Measurements from ENCODE around the gene GSC2. TPM values are rescaled to one million over a fixed set of nuclear protein-coding genes. Genes with fewer than 3 reads are reported as not detected.

Gene GSC2, protein sequence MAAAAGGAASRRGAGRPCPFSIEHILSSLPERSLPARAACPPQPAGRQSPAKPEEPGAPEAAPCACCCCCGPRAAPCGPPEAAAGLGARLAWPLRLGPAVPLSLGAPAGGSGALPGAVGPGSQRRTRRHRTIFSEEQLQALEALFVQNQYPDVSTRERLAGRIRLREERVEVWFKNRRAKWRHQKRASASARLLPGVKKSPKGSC
- 10 to 100 TPM in 1 of 2 donors, not detected in 1; 11.9 TPM for total RNA-seq

DNA sequence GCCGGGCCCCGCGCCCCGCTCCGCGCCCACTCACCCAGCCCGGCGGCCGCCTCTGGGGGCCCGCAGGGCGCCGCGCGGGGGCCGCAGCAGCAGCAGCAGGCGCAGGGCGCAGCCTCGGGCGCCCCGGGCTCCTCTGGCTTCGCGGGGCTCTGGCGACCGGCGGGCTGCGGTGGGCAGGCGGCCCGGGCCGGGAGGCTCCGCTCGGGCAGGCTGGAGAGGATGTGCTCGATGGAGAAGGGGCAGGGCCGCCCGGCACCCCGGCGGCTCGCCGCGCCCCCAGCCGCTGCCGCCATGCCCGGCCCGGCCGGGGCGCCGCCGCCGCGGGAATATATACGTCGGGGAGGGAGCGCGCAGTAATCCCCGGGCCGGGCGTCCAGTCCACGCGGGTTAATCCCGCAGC lies at the start of gene GSC2:
Gene GSC2 (minus strand): TSS at position 302 of the 400 bp plus-strand sequence. CDS start 9 bp downstream, at position 293.
- TF ChIP-seq, protein P1, sequence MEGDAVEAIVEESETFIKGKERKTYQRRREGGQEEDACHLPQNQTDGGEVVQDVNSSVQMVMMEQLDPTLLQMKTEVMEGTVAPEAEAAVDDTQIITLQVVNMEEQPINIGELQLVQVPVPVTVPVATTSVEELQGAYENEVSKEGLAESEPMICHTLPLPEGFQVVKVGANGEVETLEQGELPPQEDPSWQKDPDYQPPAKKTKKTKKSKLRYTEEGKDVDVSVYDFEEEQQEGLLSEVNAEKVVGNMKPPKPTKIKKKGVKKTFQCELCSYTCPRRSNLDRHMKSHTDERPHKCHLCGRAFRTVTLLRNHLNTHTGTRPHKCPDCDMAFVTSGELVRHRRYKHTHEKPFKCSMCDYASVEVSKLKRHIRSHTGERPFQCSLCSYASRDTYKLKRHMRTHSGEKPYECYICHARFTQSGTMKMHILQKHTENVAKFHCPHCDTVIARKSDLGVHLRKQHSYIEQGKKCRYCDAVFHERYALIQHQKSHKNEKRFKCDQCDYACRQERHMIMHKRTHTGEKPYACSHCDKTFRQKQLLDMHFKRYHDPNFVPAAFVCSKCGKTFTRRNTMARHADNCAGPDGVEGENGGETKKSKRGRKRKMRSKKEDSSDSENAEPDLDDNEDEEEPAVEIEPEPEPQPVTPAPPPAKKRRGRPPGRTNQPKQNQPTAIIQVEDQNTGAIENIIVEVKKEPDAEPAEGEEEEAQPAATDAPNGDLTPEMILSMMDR (IDR thresholded peaks at IDR 0.05): no peak
- no peak for TF ChIP-seq POLR2A (IDR thresholded peaks at IDR 0.05)
- no peak for TF ChIP-seq POLR2AphosphoS5 (IDR thresholded peaks at IDR 0.05)
- Histone ChIP-seq H3K36me3 (no peaks in the 10 kb centered on the region), H3K4me3 (peak within 1 kb of the TSS in 1 of 2 donors; percentile 15), H3K9me3 (no peaks in the 10 kb centered on the region), H3K4me1 (replicated peaks) (peaks cover 3% of the 10 kb centered on the region), H3K27ac (no peak within 1 kb of the TSS), H3K27me3 (replicated peaks; ENCODE audit: insufficient read depth) (peaks cover 11% of the 10 kb centered on the region)
- no peak for DNase-seq (ENCODE audit: low spot score)
- under 1% methylated on average over 21 of the region's 59 CpGs for WGBS
- intact Hi-C loops (cut with DNase I): loop anchor here (5.0 to 10.0 kb wide), 2 partner anchors 325 to 482 kb away; partner anchors contain the start of genes CDC45 and UFD1

DNA sequence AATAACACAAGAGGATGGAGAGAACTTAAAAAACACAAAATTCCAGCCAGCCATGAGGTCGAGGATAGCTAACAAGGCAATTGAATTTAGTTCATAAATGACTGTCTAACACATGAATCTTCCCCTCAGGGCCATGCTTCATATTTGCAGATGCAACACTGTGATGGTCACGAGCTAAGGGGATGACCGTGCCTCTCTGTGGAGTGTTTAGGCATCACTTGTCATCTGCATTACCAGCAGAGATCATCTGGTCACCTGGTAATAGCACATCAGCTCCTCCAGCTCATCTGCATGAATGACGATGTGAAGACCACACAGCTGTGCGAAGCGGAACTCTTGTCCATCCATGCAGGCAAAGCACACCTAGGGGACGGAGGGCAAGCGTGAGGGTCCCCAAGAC lies 49.4 kb upstream of the GSC2 start:
- Histone ChIP-seq H3K9me3 (no peaks in the 10 kb centered on the region), H3K4me3 (no peak overlapping the region), H3K27me3 (replicated peaks; ENCODE audit: insufficient read depth) (no peaks in the 10 kb centered on the region), H3K36me3 (no peaks in the 10 kb centered on the region), H3K4me1 (replicated peaks) (no peaks in the 10 kb centered on the region), H3K27ac (no peak overlapping the region)
- no peak for DNase-seq (ENCODE audit: low spot score)
- TF ChIP-seq, protein P1 (IDR thresholded peaks at IDR 0.05): no peak
- TF ChIP-seq POLR2AphosphoS5 (IDR thresholded peaks at IDR 0.05) (no peak), POLR2A (IDR thresholded peaks at IDR 0.05) (no peak)
- intact Hi-C loops (cut with DNase I): no loop called here
- 92% methylated on average over 8 of the region's 8 CpGs for WGBS

DNA sequence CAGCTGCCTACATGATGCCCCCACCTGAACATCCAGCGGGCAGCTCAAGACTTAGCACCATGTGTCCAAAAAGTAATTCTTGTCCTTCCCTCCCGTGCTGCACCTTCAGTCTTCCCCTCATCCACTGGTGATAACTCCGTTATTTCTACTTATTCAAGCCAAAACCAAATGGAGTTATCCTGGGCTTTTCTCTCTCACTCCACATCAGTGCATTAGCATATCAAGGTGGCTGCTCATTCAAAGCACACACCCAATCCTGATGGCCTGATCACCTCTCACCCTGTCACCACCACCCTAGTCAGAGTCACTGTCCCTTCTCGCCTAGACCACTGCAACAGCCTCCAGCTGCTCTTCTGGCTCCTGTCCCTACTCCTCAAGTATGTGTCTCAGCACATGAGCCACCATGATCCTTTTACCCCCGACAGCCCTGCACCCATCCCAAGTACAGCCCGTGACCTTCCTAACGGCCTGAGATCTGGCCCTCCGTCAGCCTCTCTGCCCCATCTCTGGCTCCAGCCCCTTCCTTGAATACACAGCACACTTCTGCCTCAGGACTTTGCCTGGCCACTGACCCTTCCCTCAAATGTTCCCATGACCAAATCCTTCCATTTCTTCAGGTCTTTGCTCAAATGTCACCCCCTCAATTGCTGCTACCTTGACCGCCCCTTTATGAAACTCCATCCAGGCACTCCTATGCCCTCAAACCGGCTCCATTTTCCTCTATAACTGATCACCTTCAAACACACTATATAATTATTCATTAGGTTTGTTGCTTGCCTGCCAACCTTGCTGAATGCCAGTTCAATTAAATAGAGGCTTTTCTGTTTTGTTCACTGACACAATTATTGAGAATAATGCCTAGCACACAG lies 48.1 kb upstream of the GSC2 start:
- H3K27me3 ChIP-seq (replicated peaks; ENCODE audit: insufficient read depth): no peaks in the 10 kb centered on the region
- no peak overlapping the region for H3K4me3 ChIP-seq
- H3K36me3 ChIP-seq: no peaks in the 10 kb centered on the region
- TF ChIP-seq POLR2A (IDR thresholded peaks at IDR 0.05): no peak
- TF ChIP-seq POLR2AphosphoS5 (IDR thresholded peaks at IDR 0.05): no peak
- TF ChIP-seq, protein P1 (IDR thresholded peaks at IDR 0.05): no peak
- no peak for DNase-seq (ENCODE audit: low spot score)
- WGBS: 88% methylated on average over 10 of the region's 10 CpGs
- no peaks in the 10 kb centered on the region for H3K9me3 ChIP-seq
- no peaks in the 10 kb centered on the region for H3K4me1 ChIP-seq (replicated peaks)
- intact Hi-C loops (cut with DNase I): no loop called here
- no peak overlapping the region for H3K27ac ChIP-seq

DNA sequence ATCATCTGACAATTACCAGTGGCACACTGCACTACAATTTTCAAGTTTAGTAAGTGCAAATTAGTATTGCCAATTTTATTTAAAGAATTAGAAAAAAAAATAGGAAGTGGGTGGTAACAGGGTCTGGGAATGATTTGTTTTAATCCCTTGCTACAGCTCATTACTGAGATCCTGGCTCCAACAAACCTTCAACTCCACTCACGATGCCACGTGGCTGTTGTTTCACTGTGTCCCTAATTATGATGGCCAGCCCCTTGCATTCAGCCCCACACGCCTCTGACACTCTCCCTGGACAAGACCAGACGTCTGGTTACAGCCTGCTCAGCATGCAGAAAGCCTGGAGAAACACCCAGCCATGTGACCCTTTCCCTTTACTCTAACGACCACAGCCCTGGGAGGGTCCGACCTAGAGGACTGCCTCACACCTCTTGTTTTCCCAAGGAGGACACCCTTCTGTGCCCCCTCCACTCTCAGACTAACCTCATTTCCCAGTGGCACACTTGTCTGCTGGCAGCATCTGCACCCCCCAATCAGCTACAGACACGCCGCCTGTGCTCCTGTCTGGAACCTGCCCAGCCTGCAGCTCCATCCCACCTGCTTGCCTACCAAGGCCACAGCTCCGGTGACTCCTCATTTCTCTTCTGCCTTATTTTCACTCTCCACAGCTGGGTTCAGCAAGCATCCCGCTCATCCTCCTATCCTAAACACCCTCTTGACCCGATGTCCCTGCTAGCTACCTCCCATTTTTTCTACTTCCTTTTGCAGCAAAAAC lies 46.9 kb upstream of the GSC2 start:
- intact Hi-C loops (cut with DNase I): no loop called here
- no peaks in the 10 kb centered on the region for H3K36me3 ChIP-seq
- WGBS: 71% methylated on average over 11 of the region's 11 CpGs
- DNase-seq (ENCODE audit: low spot score): no peak
- TF ChIP-seq, protein P1 (IDR thresholded peaks at IDR 0.05): no peak
- no peak for TF ChIP-seq POLR2AphosphoS5 (IDR thresholded peaks at IDR 0.05)
- TF ChIP-seq POLR2A (IDR thresholded peaks at IDR 0.05): no peak
- no peaks in the 10 kb centered on the region for H3K4me1 ChIP-seq (replicated peaks)
- H3K27ac ChIP-seq: no peak overlapping the region
- H3K27me3 ChIP-seq (replicated peaks; ENCODE audit: insufficient read depth): no peaks in the 10 kb centered on the region
- no peaks in the 10 kb centered on the region for H3K9me3 ChIP-seq
- H3K4me3 ChIP-seq: no peak overlapping the region

Data from prostate gland (tissue), 2 donors.